GM21717 (cell line): ENCODE measurements around the gene CDK12.
"Not testable (repeated sequence)": the region's sequence is repeated elsewhere in the genome, so short reads cannot be mapped to it uniquely, and the experiment has no call there.

Experiments used
- ATAC-seq: cut with Tn5 transposase; IDR thresholded peaks from one replicate; pipeline ENCODE4 v1.9.1; 2021; ENCODE audit warnings: mild to moderate bottlenecking, moderate library complexity; ENCODE audit not compliant: unreplicated experiment

The CDK12 gene

DNA sequence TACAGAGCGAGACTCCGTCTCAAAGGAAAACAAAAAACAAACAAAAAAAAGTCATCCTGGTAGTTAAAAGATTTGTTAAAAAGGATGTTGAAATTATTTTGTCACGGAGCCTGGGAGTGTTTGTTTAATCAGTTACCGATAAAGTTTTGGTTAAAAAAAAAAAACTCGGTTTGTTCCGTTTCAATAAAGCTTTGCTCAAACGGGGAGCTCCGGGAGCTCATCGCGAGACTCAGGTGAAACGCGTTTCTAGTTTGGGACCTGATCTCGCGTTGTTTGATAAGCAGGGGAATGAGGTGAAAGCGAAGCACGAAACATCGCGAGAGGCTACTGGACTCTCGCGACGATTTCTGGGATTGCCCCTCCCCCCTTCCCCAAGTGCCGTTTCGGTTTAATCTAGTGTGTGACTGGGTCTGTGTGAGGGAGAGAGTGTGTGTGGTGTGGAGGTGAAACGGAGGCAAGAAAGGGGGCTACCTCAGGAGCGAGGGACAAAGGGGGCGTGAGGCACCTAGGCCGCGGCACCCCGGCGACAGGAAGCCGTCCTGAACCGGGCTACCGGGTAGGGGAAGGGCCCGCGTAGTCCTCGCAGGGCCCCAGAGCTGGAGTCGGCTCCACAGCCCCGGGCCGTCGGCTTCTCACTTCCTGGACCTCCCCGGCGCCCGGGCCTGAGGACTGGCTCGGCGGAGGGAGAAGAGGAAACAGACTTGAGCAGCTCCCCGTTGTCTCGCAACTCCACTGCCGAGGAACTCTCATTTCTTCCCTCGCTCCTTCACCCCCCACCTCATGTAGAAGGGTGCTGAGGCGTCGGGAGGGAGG, at the start of gene CDK12:
CDK12 (plus strand) TSS at position 374 of the 813 bp plus-strand sequence. CDS start 586 bp downstream, outside the sequence.
- peak; percentile 58 for ATAC-seq

DNA sequence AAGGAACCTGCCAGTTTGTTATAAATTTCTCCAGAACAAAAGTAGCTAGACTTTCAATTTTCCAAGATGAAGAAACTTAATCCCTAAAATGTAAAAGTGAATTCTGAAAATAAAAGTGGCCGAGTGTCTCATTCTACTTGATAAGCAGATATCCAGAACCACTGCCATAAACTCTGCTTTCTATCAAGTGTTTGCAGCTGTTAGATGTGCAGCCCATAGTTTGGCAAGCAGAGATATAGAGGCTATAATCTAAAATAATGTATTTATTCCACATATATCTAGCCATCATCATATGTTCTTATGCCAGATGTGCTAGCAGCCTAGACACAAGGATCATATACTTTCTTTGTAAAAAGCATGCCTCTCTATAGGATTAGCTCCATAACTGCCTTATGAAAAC, 45.1 kb upstream of the CDK12 start:
- ATAC-seq: no peak

DNA sequence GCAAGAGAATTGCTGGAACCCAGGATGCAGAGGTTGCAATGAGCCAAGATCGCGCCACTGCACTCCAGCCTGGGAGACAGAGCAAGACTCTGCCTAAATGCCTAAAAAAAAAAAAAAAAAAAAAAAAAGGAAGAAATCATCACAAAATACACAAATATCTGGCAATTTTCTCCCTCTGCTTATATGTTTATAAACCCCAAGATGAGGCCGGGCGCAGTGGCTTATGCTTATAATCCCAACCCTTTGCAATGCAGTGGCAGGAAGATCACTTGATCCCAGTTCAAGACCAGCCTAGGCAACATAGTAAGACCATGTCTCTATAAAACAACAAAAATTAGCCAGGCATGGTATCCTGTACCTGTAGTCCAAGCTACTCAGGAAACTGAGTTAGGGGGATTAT, 31.7 kb upstream of the CDK12 start:
- no peak for ATAC-seq

DNA sequence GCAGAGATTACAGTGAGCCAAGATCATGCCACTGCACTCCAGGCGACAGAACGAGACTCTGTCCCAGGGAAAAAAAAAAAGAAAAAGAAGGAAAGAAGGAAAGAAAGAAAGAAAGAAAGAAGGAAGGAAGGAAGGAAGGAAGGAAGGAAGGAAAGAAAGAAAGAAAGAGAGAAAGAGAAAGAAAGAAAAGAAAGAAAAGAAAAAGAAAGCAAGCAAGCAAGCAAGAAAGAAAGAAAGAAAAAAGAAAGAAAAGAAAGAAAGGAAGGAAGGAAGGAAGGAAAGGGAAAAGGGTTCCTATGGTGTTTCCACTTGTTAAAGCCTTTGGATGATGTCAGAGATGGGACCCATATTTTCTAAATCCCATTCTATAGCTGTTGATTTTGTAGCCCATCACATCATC, 21.4 kb upstream of the CDK12 start:
- ATAC-seq: not testable (repeated sequence)

DNA sequence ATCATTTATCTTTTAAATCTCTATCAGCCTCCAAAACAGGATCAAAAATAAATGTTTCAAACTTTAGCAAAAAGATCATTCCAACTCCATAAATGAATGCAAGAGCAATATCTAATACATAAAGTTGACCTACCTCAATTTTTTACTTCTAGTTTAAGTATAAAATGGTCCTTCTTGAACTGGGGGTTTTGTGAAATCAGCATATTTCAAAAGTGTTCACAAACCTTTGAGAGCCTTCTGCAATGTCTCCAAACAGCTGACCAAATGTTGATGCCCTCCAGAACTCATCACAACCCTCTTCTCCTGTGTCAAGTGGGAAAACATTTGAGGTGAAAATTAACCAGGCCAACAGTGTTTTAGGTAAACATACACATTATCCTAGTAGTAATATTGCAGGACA, 18.0 kb upstream of the CDK12 start:
- ATAC-seq: no peak

DNA sequence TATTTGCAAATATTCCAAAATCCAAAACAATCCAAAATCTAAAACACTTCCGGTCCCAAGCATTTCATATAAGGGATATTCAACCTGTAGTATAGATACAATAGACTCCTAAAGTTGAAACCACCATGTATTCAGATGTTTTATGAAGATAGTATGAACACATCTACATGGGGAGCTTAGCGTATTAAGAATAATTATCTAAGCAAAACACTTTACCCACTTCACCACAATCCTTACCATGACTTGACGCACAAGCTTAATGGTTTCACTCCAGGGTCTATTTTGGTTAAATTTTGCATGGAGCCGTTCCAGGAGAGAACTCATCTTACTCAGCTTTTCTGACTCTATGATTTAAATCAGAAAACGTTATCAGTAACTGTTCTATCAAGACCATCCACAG, 13.7 kb upstream of the CDK12 start:
- ATAC-seq: no peak

DNA sequence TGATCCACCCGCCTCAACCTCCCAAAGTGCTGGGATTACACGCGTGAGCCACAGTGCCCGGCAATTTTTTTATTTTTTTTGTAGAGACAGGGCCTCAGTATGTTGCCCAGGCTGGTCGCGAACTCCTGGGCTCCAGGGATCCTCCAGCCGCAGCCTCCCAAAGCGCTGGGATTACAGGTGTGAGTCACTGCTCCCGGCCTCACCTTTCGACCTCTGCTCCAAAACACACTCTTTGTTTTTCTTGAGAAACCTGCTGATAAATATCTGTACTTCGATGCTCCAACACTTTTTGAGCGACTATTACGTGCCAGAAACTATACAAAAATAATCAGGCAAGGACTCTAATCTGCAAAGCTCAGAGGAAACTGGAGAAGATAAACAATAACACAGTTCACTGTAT, 11.2 kb upstream of the CDK12 start:
- no peak for ATAC-seq

DNA sequence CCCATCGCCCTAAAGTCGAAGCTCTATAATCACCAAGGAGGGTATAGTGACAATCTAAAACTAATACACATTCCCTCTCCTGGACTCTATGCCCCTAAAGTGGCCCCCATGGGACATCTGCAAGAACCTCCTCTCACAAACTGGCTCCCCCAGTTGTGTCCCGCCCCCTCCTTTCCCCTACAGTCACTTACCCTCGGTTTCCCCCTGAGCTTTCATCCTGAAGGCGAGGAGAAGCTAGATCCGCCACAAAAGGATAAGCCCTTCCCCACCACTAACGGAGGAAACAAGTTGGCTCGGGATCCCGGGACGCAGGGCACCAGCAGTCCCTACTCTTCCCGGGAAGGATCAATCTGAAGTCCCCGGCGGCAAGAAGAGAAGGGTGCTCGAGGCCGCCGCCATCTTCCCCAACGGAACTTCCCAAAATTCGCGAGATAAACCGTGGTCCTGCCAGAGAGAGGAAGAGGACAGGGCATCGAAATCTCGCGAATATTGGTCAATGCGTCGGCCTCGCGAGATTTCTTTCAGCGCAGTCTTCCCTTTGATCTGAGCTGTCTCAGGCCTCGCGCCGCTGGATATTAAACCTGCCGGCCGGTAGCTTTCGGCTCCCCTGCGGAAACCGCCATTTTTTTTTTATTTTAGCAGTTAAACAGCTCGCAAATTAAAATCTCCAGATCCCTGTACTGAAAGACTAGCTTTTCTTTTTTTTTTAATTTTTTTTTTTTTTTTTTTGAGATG, 10.3 kb upstream of the CDK12 start, which contains the start of gene MED1:
MED1 (minus strand) TSS at position 417 of the 735 bp plus-strand sequence; CDS start at position 216, 201 bp downstream.
- peak; percentile 87 for ATAC-seq

DNA sequence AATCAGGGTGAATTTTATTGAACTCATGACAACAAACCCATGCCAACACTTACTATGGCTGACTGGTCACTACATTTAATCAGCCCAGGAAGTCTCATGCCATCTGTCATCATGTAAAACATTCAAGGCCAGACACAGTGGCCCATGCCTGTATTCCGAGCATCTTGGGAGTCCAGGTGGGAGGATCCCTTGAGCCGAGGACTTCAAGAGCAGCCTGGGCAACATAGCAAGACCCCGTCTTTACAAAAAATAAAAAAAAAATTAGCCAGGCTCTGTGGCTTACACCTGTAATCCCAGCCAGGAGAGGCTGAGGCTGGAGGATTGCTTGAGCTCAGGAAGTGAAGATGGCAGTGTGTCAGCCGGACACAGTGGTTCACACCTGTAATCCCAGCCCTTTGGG, 5.4 kb upstream of the CDK12 start:
- no peak for ATAC-seq

DNA sequence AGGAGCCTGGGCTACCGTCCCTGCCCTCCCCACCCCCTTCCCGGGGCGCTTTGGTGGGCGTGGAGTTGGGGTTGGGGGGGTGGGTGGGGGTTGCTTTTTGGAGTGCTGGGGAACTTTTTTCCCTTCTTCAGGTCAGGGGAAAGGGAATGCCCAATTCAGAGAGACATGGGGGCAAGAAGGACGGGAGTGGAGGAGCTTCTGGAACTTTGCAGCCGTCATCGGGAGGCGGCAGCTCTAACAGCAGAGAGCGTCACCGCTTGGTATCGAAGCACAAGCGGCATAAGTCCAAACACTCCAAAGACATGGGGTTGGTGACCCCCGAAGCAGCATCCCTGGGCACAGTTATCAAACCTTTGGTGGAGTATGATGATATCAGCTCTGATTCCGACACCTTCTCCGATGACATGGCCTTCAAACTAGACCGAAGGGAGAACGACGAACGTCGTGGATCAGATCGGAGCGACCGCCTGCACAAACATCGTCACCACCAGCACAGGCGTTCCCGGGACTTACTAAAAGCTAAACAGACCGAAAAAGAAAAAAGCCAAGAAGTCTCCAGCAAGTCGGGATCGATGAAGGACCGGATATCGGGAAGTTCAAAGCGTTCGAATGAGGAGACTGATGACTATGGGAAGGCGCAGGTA, 762 bp downstream of the CDK12 start:
- no peak for ATAC-seq

DNA sequence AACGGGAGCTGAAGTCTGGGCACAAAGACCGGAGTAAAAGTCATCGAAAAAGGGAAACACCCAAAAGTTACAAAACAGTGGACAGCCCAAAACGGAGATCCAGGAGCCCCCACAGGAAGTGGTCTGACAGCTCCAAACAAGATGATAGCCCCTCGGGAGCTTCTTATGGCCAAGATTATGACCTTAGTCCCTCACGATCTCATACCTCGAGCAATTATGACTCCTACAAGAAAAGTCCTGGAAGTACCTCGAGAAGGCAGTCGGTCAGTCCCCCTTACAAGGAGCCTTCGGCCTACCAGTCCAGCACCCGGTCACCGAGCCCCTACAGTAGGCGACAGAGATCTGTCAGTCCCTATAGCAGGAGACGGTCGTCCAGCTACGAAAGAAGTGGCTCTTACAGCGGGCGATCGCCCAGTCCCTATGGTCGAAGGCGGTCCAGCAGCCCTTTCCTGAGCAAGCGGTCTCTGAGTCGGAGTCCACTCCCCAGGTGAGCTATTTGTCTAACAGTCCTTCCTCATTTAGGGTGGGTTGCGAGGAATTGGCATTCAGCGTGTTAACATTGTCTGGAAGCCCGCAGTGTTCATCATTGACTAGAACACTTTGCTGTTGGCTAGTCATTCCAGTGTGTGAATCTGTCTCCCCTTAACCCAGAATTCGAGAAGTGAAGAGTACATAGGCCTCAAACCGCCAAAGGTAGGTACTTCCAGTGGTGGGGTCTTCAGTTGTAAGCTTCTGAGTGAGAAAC, 1.5 kb downstream of the CDK12 start:
- ATAC-seq: no peak

DNA sequence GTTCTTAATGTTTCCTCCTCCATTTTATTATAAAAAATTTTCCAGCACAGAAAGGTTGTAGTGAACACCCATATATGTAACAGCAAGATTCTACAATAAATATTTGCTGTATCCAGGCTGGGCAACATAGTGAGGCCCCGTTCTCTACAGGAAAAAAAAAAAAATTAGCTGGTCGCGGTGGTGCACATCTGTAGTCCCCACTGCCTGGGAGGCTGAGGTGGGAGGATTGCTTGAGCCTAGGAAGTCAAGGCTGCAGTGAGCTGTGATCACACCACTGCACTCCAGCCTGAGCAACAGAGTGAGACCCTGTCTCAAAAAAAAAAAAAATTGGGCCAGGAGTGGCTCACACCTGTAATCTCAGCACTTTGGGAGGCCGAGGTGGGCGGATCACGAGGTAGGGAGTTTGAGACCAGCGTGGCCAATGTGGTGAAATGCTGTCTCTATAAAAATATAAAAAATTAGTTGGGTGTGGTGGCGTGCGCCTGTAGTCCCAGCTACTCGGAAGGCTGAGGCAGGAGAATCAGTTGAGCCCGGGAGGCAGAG, 3.4 kb downstream of the CDK12 start:
- ATAC-seq: not testable (repeated sequence)

DNA sequence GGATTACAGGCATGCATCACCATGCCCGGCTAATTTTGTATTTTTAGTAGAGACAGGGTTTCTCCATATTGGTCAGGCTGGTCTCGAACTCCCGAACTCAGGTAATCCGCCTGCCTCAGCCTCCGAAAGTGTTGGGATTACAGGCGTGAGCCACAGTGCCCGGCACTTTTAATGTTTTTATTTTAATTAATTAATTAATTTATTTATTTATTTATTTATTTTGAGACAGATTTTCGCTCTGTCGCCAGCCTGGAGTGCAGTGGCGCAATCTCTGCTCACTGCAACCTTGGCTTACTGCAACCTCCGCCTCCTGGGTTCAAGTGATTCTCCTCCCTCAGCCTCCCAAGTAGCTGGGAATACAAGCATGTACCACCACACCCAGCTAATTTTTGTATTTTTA, 7.3 kb downstream of the CDK12 start:
- not testable (repeated sequence) for ATAC-seq

DNA sequence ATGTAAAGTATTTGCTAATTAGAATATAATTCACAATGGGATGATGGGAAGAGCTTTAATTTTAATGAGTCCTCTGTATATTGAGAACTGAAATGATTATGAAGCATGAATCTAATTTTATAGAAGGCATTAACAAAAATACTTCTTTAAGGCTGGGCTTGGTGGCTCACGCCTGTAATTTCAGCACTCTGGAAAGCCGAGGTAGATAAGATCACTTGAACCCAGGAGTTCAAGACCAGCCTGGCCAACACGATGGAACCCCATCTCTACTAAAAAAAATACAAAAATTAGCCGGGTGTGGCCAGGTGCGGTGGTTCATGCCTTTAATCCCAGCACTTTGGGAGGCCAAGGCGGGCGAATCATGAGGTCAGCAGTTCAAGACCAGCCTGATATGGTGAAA, 12.0 kb downstream of the CDK12 start:
- no peak for ATAC-seq

DNA sequence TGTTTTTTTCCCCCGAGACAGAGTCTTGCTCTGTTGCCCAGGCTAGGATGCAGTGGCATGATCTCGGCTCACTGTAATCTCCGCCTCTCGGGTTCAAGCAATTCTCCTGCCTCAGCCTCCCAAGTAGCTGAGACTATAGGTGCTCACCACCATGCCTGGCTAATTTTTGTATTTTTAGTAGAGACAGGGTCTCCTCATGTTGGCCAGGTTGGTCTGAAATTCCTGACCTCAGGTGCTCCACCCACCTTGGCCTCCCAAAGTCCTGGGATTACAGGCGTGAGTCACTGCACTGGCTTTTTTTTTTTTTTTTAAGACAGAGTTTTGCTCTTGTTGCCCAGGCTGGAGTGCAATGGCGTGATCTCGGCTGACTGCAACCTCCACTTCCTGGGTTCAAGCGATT, 18.3 kb downstream of the CDK12 start:
- not testable (repeated sequence) for ATAC-seq

DNA sequence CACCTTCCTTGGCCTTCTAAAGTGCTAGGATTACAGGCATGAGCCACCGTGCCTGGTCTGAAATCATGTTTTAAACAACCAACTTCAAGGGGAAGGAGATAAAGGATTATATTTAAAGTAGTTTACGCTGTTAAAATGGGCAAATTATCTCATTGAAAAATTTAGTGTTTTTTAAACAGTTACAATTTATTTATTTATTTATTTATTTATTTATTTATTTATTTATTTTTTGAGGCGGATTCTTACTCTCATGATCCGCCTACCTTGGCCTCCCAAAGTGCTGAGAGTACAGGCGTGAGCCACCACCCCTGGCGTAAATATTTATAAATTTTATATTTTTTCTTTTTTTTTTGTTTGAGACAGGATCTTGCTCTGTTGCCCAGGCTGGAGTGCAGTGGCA, 22.2 kb downstream of the CDK12 start:
- ATAC-seq: no peak

DNA sequence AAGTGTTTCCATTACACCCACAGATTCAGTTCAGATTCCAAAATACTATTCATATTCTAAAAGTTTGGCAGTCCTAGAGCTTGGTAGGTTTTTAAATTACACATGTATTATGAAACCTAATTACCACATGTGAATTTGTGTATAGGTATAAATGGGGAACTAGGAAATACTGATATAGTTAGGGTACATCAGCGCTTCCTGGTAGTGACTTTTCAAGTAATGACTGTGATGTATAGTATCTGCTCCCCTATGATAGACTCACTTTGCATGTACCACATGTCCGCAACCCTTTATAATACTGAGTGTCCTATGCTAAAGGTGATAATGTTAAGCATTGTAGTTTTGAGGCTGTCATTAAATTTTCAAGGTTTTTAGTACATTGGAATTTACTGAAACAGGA, 22.9 kb downstream of the CDK12 start:
- no peak for ATAC-seq

DNA sequence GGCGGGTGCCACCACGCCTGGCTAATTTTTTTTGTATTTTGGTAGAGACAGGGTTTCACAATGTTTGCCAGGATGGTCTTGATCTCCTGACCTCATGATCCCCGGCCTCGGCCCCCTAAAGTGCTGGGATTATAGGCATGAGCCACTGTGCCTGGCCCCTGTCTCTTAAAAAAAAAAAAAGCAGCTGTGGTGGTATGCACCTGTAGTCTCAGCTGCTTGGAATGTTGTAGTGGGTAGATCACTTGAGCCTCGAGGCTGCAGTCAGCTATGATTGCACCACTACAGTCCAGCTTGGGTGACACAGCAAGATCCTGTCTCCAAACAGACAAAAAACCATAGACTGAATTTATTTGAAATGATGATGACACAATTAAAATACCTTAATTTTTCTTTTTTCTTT, 24.3 kb downstream of the CDK12 start:
- no peak for ATAC-seq

DNA sequence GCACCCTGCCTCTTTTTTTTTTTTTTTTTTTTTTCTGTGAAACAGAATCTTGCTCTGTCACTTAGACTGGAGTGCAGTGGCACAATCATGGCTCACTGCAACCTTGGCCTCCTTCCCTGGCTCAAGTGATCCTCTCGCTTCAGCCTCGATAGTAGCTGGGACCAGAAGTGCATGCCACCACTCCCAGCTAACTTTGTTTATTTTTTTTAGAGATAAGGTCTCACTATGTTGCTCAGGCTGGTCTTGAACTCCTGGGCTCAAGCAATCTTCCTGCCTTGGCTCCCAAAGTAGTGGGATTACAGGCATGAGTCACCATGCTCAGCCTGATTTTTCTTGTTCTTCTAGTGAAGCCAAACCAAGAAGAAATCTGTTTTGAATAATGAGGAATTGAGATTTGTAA, 25.0 kb downstream of the CDK12 start:
- no peak for ATAC-seq

DNA sequence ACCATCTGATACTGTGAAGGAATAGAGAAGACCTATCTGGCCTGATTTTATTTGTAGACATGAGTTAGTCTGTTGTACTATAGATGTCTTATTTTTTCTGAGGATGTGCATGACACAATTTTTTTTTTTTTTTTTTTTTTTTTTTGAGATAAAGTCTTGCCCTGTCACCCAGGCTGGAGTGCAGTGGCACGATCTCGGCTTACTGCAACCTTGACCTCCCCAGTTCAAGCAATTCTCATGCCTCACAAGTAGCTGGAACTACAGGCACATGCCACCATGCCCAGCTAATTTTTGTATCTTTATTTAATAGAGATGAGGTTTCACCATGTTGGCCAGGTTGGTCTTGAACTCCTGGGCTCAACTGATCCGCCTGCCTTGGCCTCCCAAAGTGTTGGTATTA, 26.2 kb downstream of the CDK12 start:
- not testable (repeated sequence) for ATAC-seq

DNA sequence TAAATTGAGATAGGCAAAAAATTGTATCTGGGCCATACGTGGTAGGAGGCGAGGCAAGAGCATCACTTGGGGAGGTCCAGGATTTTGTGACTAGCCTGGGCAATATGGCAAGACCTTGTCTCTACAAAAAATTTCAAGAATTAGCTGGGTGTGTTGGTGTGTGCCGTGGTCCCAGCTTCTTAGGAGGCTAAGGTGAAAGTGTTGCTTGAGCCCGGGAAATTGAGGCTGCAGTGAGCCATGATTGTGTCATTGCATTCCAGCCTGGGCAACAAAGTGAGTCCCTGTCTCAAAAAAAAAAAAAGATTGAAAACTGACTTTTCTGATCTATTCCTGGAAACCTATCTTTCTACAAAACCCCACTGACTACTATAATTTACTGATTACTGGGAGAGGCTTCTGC, 26.7 kb downstream of the CDK12 start:
- no peak for ATAC-seq
